ENCODE results near the gene TRAPPC6A. TPM values are rescaled to one million over a fixed set of nuclear protein-coding genes. Genes with fewer than 3 reads are reported as not detected.
A peak's percentile ranks its signal among the peaks of the same experiment; 100 is the strongest.

Gene TRAPPC6A
- total RNA-seq, 2 donors from 2014 or later, result 17.9 to 22.8 TPM

GRCh38 chr19:45213031-45213430 is 35.0 kb upstream of the TRAPPC6A start:
- no peaks in the 10 kb centered on the region for H3K9me3 ChIP-seq
- no peak for DNase-seq (ENCODE audit: low spot score)
- peaks cover 4 to 7% of the 10 kb centered on the region in 2 donors for H3K27me3 ChIP-seq
- no peaks in the 10 kb centered on the region for H3K36me3 ChIP-seq
- H3K4me1 ChIP-seq, result peaks cover 0 to 27% of the 10 kb centered on the region in 2 donors
- TF ChIP-seq, protein P1, sequence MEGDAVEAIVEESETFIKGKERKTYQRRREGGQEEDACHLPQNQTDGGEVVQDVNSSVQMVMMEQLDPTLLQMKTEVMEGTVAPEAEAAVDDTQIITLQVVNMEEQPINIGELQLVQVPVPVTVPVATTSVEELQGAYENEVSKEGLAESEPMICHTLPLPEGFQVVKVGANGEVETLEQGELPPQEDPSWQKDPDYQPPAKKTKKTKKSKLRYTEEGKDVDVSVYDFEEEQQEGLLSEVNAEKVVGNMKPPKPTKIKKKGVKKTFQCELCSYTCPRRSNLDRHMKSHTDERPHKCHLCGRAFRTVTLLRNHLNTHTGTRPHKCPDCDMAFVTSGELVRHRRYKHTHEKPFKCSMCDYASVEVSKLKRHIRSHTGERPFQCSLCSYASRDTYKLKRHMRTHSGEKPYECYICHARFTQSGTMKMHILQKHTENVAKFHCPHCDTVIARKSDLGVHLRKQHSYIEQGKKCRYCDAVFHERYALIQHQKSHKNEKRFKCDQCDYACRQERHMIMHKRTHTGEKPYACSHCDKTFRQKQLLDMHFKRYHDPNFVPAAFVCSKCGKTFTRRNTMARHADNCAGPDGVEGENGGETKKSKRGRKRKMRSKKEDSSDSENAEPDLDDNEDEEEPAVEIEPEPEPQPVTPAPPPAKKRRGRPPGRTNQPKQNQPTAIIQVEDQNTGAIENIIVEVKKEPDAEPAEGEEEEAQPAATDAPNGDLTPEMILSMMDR (IDR thresholded peaks at IDR 0.05), result no peak
- peak overlapping the region; percentile 4 to 25 for H3K27ac ChIP-seq
- H3K4me3 ChIP-seq, result no peak overlapping the region

DNA sequence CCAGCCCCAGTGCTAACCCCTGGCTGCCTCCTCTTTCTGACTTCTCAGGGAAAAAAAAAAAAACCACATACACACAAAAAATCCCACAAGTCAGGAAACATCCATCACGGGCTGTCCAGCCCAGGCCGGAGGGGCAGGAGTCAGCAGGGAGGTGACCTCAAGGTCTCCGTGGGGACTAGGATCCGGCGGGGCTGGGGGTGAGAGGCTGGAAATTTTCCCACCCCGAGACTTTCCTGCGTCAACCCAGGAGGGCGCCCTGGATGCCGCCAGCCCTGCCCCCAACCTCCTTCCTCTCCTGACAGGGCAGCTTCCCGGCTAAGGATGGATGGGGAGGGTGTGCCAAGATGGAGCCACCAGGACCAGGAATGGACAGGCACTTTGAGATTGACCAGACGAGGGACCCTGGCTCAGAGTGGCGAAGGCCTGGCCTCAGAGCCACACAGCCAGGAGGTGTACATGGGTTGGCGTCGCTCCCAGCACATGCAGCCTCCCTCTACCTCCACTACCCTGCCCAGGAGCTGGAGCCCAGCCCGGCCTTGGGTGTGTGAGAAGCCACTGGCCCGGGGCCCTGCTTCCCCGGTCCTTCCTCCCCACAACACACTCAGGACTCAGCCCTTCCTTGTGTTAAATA is 33.8 kb upstream of the TRAPPC6A start:
- TF ChIP-seq, protein P1 (IDR thresholded peaks at IDR 0.05), result no peak
- peak overlapping the region; percentile 5 to 36 for H3K27ac ChIP-seq
- DNase-seq (ENCODE audit: low spot score), result peak; percentile 58
- peaks cover 0 to 15% of the 10 kb centered on the region in 2 donors for H3K4me1 ChIP-seq
- H3K36me3 ChIP-seq, result no peaks in the 10 kb centered on the region
- no peak overlapping the region for H3K4me3 ChIP-seq
- peaks cover 4 to 7% of the 10 kb centered on the region in 2 donors for H3K27me3 ChIP-seq
- no peaks in the 10 kb centered on the region for H3K9me3 ChIP-seq

DNA sequence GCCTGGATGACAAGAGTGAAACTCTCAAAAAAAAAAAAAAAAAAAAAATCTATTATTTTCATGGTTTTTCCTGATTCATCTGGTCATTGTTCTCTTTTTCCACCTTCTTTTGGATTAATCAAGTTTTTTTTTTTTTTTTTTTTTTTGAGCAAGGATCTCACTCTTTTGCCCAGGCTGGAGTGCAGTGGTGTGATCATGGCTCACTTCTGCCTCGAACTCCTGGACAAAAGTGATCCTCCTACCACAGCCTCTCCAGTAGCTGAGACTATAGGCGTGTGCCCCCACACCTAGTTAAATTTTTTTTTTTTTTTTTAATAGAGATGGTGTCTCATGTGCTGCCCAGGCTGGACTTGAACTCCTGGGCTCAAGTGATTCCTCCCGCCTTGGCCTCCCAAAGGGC is 28.3 kb upstream of the TRAPPC6A start:
- H3K27ac ChIP-seq, result no peak overlapping the region
- no peaks in the 10 kb centered on the region for H3K27me3 ChIP-seq
- no peak for DNase-seq (ENCODE audit: low spot score)
- no peaks in the 10 kb centered on the region for H3K36me3 ChIP-seq
- no peak overlapping the region for H3K4me3 ChIP-seq
- no peaks in the 10 kb centered on the region for H3K4me1 ChIP-seq
- TF ChIP-seq, protein P1 (IDR thresholded peaks at IDR 0.05), result no peak
- H3K9me3 ChIP-seq, result no peaks in the 10 kb centered on the region

DNA sequence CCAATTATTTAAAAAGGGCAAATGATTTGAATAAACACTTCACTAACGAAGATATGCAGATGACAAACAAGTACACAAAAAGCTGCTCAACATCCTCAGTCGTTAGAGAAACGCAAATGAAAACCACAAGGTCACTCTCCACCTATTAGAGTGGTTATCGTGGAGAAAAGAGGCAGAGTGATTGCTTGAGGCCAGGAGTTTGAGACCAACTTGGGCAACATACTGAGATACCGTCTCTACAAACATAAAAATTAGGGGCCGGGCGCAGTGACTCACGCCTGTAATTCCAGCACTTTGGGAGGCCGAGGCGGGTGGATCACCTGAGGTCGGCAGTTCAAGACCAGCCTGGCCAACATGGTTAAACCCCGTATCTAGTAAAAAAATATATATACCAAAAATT is 27.8 kb upstream of the TRAPPC6A start:
- no peaks in the 10 kb centered on the region for H3K4me1 ChIP-seq
- no peak overlapping the region for H3K27ac ChIP-seq
- TF ChIP-seq, protein P1 (IDR thresholded peaks at IDR 0.05), result no peak
- H3K36me3 ChIP-seq, result no peaks in the 10 kb centered on the region
- no peaks in the 10 kb centered on the region for H3K27me3 ChIP-seq
- no peaks in the 10 kb centered on the region for H3K9me3 ChIP-seq
- no peak overlapping the region for H3K4me3 ChIP-seq
- DNase-seq (ENCODE audit: low spot score), result no peak

DNA sequence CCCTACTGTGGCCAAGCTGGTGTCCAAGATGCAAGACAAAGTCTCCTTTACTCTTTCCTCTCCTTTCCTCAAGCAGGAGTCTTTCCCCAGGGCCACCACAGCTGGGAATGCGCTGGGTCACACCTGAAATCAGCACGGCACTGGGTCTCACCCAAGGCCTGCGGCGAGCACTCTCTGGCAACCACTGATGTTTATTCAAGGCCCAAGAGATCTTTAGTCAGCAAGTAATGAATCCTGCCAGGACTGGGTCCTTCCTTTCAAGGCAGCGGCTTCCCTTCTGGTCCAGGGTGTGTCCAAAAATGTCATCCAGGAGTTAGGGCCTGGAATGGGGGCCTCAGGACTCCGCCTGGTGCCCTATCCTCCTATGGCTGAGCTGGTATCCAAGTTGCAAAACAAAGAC is 24.6 kb upstream of the TRAPPC6A start:
- TF ChIP-seq, protein P1 (IDR thresholded peaks at IDR 0.05), result no peak
- Histone ChIP-seq H3K9me3 (no peaks in the 10 kb centered on the region), H3K27ac (no peak overlapping the region), H3K36me3 (no peaks in the 10 kb centered on the region), H3K4me3 (no peak overlapping the region), H3K27me3 (no peaks in the 10 kb centered on the region), H3K4me1 (no peaks in the 10 kb centered on the region)
- DNase-seq (ENCODE audit: low spot score), result no peak

DNA sequence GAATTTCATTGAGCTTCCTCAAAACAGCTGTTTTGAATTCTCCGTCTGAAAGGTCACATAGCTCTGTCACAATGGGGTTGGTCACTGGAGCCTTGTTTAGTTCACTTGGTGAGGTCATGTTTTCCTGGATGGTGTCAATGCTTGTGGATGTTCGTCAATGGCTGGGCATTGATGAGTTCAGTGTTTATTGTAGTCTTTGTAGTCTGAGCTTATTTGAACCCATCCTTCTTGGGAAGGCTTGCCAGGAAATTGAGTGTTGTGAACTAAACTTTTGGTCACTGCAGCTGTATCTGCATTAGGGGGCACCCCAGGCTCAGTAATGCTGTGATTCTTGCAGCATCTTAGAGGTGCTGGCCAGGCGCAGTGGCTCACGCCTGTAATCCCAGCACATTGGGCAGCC is 22.5 kb upstream of the TRAPPC6A start:
- H3K9me3 ChIP-seq, result no peaks in the 10 kb centered on the region
- H3K4me3 ChIP-seq, result no peak overlapping the region
- no peak overlapping the region for H3K27ac ChIP-seq
- no peaks in the 10 kb centered on the region for H3K36me3 ChIP-seq
- DNase-seq (ENCODE audit: low spot score), result no peak
- TF ChIP-seq, protein P1 (IDR thresholded peaks at IDR 0.05), result peak in 1 of 2 donors; percentile 55
- no peaks in the 10 kb centered on the region for H3K27me3 ChIP-seq
- H3K4me1 ChIP-seq, result no peaks in the 10 kb centered on the region
